IMR-90 (cell line): ENCODE data around the gene LRRTM4. TPM values are rescaled to one million over a fixed set of nuclear protein-coding genes. Genes with fewer than 3 reads are reported as not detected.

ENCODE experiments used
- ATAC-seq: fragments of 200-7000 bp; cut with Tn5 transposase; 2 replicates; pipeline ENCODE4 v1.9.1; 2020; ENCODE audit warnings: low read depth, mild to moderate bottlenecking, moderate library complexity
- BruUV-seq: library from RNA; stranded (reverse); fragments of 400-500 nt; replicated peaks from 2 replicates; lab custom pipeline; 2021; lab: Mats Ljungman, UMichigan
- CTCF ChIA-PET: fragments of 300-600 bp; formaldehyde crosslinking; extraction: SDS; loops from one replicate; lab custom pipeline; 2021; ENCODE audit warnings: antibody characterized with exemption; lab: Yijun Ruan, JAX
- POLR2A ChIA-PET: fragments of 300-600 bp; sonication (Branson Sonifier 250); formaldehyde crosslinking; loops from one replicate; lab custom pipeline; 2022; ENCODE audit warnings: antibody characterized with exemption; ENCODE audit not compliant: unreplicated experiment; lab: Charles Lee
- DNase-seq: peaks from one replicate; pipeline ENCODE4 v3.0.0; 2013
- H2AFZ ChIP-seq: replicated peaks from 2 replicates; pipeline ENCODE3; 2013; ENCODE audit warnings: low read length, mild to moderate bottlenecking; ENCODE audit not compliant: poor library complexity
- H2AK5ac ChIP-seq: 2 replicates; pipeline ENCODE4 v1.6.1; 2013; ENCODE audit warnings: low read depth, low read length, inconsistent platforms
- H2AK9ac ChIP-seq: replicated peaks from 2 replicates; pipeline ENCODE3; 2013; ENCODE audit warnings: mild to moderate bottlenecking, low read depth, low read length, moderate library complexity; ENCODE audit not compliant: poor library complexity
- H2BK120ac ChIP-seq: 2 replicates; pipeline ENCODE4 v1.6.1; 2013; ENCODE audit warnings: low read depth, low read length, inconsistent platforms
- H2BK15ac ChIP-seq: 3 replicates; pipeline ENCODE4 v1.6.1; 2013; ENCODE audit warnings: low read depth, low read length, inconsistent platforms
- H2BK20ac ChIP-seq: 2 replicates; pipeline ENCODE4 v1.6.1; 2013; ENCODE audit warnings: low read depth, mild to moderate bottlenecking, inconsistent platforms, low read length, moderate library complexity
- H2BK5ac ChIP-seq: 2 replicates; pipeline ENCODE4 v1.6.1; 2013; ENCODE audit warnings: mild to moderate bottlenecking, low read depth, low read length, inconsistent platforms; ENCODE audit not compliant: poor library complexity, severe bottlenecking
- H3K14ac ChIP-seq: replicated peaks from 2 replicates; pipeline ENCODE4 v1.6.1; 2013; ENCODE audit warnings: low read depth, low read length, inconsistent platforms
- H3K18ac ChIP-seq: 2 replicates; pipeline ENCODE4 v1.6.1; 2013; ENCODE audit warnings: low read depth, low read length, control low read depth
- H3K23ac ChIP-seq: 2 replicates; pipeline ENCODE4 v1.6.1; 2013; ENCODE audit warnings: low read depth, low read length, inconsistent platforms
- H3K27ac ChIP-seq: 2 replicates; pipeline ENCODE4 v1.5.1; 2013; ENCODE audit warnings: mild to moderate bottlenecking, control low read depth, low read length; ENCODE audit not compliant: insufficient read depth
- H3K27me3 ChIP-seq: 2 replicates; pipeline ENCODE4 v1.6.1; 2013; ENCODE audit warnings: low read length; ENCODE audit not compliant: control insufficient read depth, insufficient read depth
- H3K36me3 ChIP-seq: 2 replicates; pipeline ENCODE4 v1.6.1; 2013; ENCODE audit warnings: low read length, mixed read lengths; ENCODE audit not compliant: control insufficient read depth, insufficient read depth
- H3K4ac ChIP-seq: 2 replicates; pipeline ENCODE4 v1.6.1; 2013; ENCODE audit warnings: low read depth, low read length, inconsistent platforms
- H3K4me1 ChIP-seq: 2 replicates; pipeline ENCODE4 v1.6.1; 2013; ENCODE audit warnings: low read length, mixed read lengths; ENCODE audit not compliant: control insufficient read depth, insufficient read depth
- H3K4me2 ChIP-seq: 2 replicates; pipeline ENCODE4 v1.6.1; 2013; ENCODE audit warnings: low read depth, mild to moderate bottlenecking, control low read depth, low read length, moderate library complexity
- H3K4me3 ChIP-seq: 2 replicates; pipeline ENCODE4 v1.5.1; 2013; ENCODE audit warnings: low read depth, mild to moderate bottlenecking, control low read depth, low read length, moderate library complexity; ENCODE audit not compliant: insufficient read depth
- H3K56ac ChIP-seq: 2 replicates; pipeline ENCODE4 v1.6.1; 2013; ENCODE audit warnings: low read length, inconsistent platforms; ENCODE audit not compliant: insufficient read depth; ENCODE audit errors: extremely low read depth
- H3K79me1 ChIP-seq, 2 experiments: 2 replicates each; pipeline ENCODE4 v1.6.1; 2013; ENCODE audit warnings: low read length in 2 of 2, inconsistent platforms in 1 of 2, low read depth in 1 of 2
- H3K9ac ChIP-seq: 2 replicates; pipeline ENCODE4 v1.6.1; 2013; ENCODE audit warnings: low read depth, low read length, control low read depth
- H3K9me1 ChIP-seq: 2 replicates; pipeline ENCODE4 v1.6.1; 2013; ENCODE audit warnings: low read length, inconsistent platforms; ENCODE audit not compliant: insufficient read depth
- H3K9me3 ChIP-seq: 2 replicates; pipeline ENCODE4 v1.6.1; 2013; ENCODE audit warnings: low read length; ENCODE audit not compliant: control insufficient read depth, insufficient read depth
- H4K20me1 ChIP-seq: 2 replicates; pipeline ENCODE4 v1.6.1; 2013; ENCODE audit warnings: low read length, inconsistent platforms; ENCODE audit not compliant: insufficient read depth
- H4K5ac ChIP-seq: 2 replicates; pipeline ENCODE4 v1.6.1; 2013; ENCODE audit warnings: mild to moderate bottlenecking, low read depth, low read length, control low read depth
- H4K8ac ChIP-seq, 2 experiments: 2 replicates each; pipeline ENCODE4 v1.6.1; 2013; ENCODE audit warnings: low read depth in 2 of 2, low read length in 2 of 2, control low read depth in 1 of 2, inconsistent platforms in 1 of 2
- H4K91ac ChIP-seq: 2 replicates; pipeline ENCODE4 v1.6.1; 2013; ENCODE audit warnings: low read depth, low read length, inconsistent platforms; ENCODE audit not compliant: insufficient read depth
- POLR2A ChIP-seq: IDR thresholded peaks from 2 replicates; pipeline ENCODE4 v1.6.1; 2012; ENCODE audit warnings: mild to moderate bottlenecking, low read depth, low read length
- RAD21 ChIP-seq: IDR thresholded peaks from 2 replicates; pipeline ENCODE4 v1.6.1; 2012; ENCODE audit warnings: low read length, improper control_type of control experiment
- RFX5 ChIP-seq: IDR thresholded peaks from 2 replicates; pipeline ENCODE4 v1.8.0; 2012; ENCODE audit warnings: low read depth, mild to moderate bottlenecking, low read length, moderate library complexity
- SMC3 ChIP-seq: fragments of 150-350 bp; IDR thresholded peaks from 2 replicates; pipeline ENCODE4 v1.6.1; 2016; ENCODE audit warnings: low read depth, mild to moderate bottlenecking, antibody characterized with exemption, low read length, moderate library complexity
- WGBS, 2 experiments: methylation state at CpG; one replicate each; pipeline versions ENCODE4 v1.1.5 to v1.1.7; 2013; ENCODE audit warnings: missing lambda C conversion rate in 2 of 2; ENCODE audit not compliant: insufficient read length in 1 of 2; ENCODE audit errors: extremely low coverage in 2 of 2; 5-methylcytosine and 5-hydroxymethylcytosine counted together
- dilution Hi-C: fragments of 300-500 bp; cut with HindIII; formaldehyde crosslinking; loops from one replicate; pipeline ENCODE4 v1.14.3; 2018; ENCODE audit warnings: low sequenced_read_pairs; ENCODE audit not compliant: unreplicated experiment
- in situ Hi-C: fragments of 300-500 bp; cut with MboI; formaldehyde crosslinking; loops from 3 replicates; pipeline ENCODE4 v1.14.3; 2019; ENCODE audit warnings: low sequenced_read_pairs, inconsistent platforms, mixed read lengths
- intact Hi-C: fragments of 100-400 bp; cut with micrococcal nuclease; formaldehyde crosslinking; loops from 2 replicates; pipeline ENCODE4 v1.10.0; 2022
- polyA plus RNA-seq, 3 experiments: library from polyadenylated mRNA; depleted of rRNA; stranded (reverse); fragments of >200 nt; gene quantifications; 2 replicates each; pipeline ENCODE4 v1.2.3, GENCODE V29; 2012; ENCODE audit warnings: low replicate concordance in 1 of 3
- total RNA-seq: library from RNA; depleted of rRNA; stranded (reverse); fragments of >200 nt; gene quantifications from 2 replicates; pipeline ENCODE4 v1.2.3, GENCODE V29; 2012

The LRRTM4 gene
- total and polyA plus RNA-seq, 2 of the 4 experiments (the other 2 are of a cell fraction), result not detected

GRCh38 chr2:77328134-77328931 is 193.8 kb downstream of the LRRTM4 start:
- H3K79me1 ChIP-seq, result no peaks in the 10 kb centered on the region
- no peak overlapping the region for H3K23ac ChIP-seq
- H2BK15ac ChIP-seq, result no peak overlapping the region
- H3K9me1 ChIP-seq, result no peaks in the 10 kb centered on the region
- no peak overlapping the region for H4K91ac ChIP-seq
- H2AK5ac ChIP-seq, result no peak overlapping the region
- DNase-seq (no peak), ATAC-seq (no peak)
- in situ Hi-C loops (no loop called here), intact Hi-C loops (no loop called here), dilution Hi-C loops (no loop called here)
- H3K18ac ChIP-seq, result no peak overlapping the region
- H4K20me1 ChIP-seq, result no peaks in the 10 kb centered on the region
- H3K27ac ChIP-seq, result no peak overlapping the region
- H4K8ac ChIP-seq, result no peak overlapping the region
- no peak overlapping the region for H2AK9ac ChIP-seq
- WGBS, 2 experiments, result no CpG with 5 or more reads among the region's 5 CpGs
- H2BK5ac ChIP-seq, result no peak overlapping the region
- H2BK20ac ChIP-seq, result no peak overlapping the region
- no peak overlapping the region for H4K5ac ChIP-seq
- H2BK120ac ChIP-seq, result no peak overlapping the region
- H3K4me1 ChIP-seq, result no peaks in the 10 kb centered on the region
- no peak overlapping the region for H3K9ac ChIP-seq
- no TSS peak for BruUV-seq
- no peak overlapping the region for H3K56ac ChIP-seq
- no peaks in the 10 kb centered on the region for H3K27me3 ChIP-seq
- ChIA-PET CTCF (no interaction called here), POLR2A (no interaction called here)
- no peak for TF ChIP-seq RFX5
- TF ChIP-seq POLR2A, result no peak
- no peak for TF ChIP-seq SMC3
- no peak for TF ChIP-seq RAD21
- H3K36me3 ChIP-seq, result no peaks in the 10 kb centered on the region
- no peak overlapping the region for H3K4ac ChIP-seq
- peaks cover 4% of the 10 kb centered on the region; the same call in 1 of the 2 replicates for H3K9me3 ChIP-seq
- H3K4me2 ChIP-seq, result no peak overlapping the region
- H2AFZ ChIP-seq, result no peak overlapping the region
- no peak overlapping the region for H3K14ac ChIP-seq
- no peak overlapping the region for H3K4me3 ChIP-seq
